GM19035 (cell line): ENCODE measurements around the gene ISG15.
"Not testable (repeated sequence)": the region's sequence is repeated elsewhere in the genome, so short reads cannot be mapped to it uniquely, and the experiment has no call there.

Experiments used
- ATAC-seq: cut with Tn5 transposase; IDR thresholded peaks from one replicate; pipeline ENCODE4 v1.9.1; 2021; ENCODE audit not compliant: unreplicated experiment

ISG15 gene

GRCh38 chr1:1043921-1044320, 30.6 kb downstream of the ISG15 start:
- no peak for ATAC-seq

- no peak for ATAC-seq
These were observed 31.3 kb downstream of the ISG15 start for GRCh38 chr1:1044455-1045078.

DNA sequence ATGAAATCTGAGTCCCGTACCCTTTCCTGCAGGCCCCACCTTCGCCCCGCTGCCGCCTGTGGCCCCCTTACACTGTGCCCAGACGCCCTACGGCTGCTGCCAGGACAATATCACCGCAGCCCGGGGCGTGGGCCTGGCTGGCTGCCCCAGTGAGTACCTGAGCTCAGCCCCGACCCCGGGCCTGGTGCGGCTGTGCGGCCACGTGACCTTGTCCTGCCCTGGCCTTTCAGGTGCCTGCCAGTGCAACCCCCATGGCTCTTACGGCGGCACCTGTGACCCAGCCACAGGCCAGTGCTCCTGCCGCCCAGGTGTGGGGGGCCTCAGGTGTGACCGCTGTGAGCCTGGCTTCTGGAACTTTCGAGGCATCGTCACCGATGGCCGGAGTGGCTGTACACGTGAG, 31.8 kb downstream of the ISG15 start:
- no peak for ATAC-seq

GRCh38 chr1:1046243-1046642, 32.9 kb downstream of the ISG15 start:
- ATAC-seq, result no peak

DNA sequence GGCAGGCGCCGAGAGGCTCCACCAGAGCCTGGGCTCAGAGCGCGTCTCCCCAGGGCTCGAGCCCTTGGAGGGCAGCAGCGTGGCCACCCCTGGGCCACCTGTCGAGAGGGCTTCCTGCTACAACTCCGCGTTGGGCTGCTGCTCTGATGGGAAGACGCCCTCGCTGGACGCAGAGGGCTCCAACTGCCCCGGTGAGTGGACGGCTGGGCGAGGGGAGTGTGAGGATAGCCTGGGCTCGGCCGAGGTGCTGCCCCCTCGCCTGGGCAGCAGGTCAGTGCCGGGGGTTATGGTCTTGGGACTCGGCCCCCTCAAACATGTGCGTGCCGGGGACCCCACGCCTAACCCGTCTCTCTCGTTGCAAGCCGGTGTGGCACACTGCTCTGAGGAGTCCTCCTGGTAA, 33.5 kb downstream of the ISG15 start:
- no peak for ATAC-seq

DNA sequence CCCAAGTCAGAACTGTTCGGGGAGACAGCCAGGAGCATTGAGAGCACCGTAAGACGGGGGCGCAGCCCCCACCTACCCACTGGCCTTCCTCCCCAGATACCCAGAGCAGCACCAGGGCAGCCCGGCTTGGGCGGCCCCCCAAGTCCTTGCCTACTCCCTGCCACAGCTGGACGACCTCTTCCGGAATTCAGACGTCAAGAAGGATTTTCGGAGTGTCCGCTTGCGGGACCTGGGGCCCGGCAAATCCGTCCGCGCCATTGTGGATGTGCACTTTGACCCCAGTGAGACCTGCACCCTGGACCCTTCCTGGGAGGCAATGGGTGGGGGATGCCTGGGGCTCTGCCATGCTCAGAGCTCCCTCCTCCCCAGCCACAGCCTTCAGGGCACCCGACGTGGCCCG, 34.1 kb downstream of the ISG15 start:
- ATAC-seq, result no peak

- ATAC-seq, result no peak
These were observed 34.7 kb downstream of the ISG15 start for GRCh38 chr1:1047963-1048362.

GRCh38 chr1:1048765-1049164, 35.5 kb downstream of the ISG15 start:
- ATAC-seq, result no peak

- ATAC-seq, result no peak
These were observed 36.2 kb downstream of the ISG15 start for GRCh38 chr1:1049318-1050165.

GRCh38 chr1:1050577-1051052, 37.3 kb downstream of the ISG15 start:
- no peak for ATAC-seq

- no peak for ATAC-seq
These were observed 38.0 kb downstream of the ISG15 start for GRCh38 chr1:1051127-1051810.

DNA sequence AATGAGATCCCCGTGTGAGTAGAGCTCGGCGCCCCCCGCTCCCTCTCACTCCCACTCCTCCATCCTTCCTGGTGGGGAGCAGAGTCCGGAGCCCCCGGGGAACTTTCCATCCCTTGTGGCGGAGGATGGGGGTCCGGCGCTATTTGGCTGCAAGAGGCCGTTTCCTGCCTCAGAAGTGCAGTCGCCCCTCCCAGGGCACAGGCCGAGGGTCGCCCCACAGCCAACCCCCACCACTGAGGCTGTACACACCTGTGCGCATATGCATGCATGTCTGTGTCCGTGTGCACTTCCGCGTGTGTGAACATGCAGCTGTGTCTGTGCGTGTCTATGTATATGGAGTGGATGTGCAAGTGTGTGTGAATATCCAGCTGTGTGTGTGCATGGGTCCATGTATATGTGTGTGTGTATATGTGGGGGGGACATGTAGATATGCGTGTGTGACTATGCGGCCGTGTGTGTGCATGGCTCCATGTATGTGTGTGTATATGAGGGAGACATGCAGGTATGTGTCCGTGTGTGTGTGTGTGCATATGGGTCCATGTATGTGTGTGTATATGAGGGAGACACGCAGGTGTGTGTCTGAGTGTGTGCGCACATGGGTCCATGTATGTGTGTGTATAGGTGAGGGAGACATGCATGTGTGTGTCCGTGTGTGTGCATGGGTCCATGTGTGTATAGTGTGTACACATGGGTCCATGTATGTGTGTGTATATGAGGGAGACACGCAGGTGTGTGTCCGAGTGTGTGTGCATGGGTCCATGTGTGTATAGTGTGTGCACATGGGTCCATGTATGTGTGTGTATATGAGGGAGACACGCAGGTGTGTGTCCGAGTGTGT, 38.9 kb downstream of the ISG15 start:
- ATAC-seq, result no peak

- ATAC-seq, result no peak
These were observed 39.7 kb downstream of the ISG15 start for GRCh38 chr1:1053022-1053421.

DNA sequence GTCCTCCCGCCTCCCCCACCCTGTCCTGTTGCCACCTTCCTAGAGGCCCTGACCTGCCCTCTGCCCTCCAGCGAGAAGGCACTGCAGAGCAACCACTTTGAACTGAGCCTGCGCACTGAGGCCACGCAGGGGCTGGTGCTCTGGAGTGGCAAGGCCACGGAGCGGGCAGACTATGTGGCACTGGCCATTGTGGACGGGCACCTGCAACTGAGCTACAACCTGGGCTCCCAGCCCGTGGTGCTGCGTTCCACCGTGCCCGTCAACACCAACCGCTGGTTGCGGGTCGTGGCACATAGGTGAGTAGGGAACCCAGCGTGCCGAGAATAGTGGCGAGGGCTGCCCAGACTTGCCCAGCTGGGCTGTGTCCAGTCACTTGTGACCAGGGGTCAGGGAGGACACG, 40.4 kb downstream of the ISG15 start:
- no peak for ATAC-seq

DNA sequence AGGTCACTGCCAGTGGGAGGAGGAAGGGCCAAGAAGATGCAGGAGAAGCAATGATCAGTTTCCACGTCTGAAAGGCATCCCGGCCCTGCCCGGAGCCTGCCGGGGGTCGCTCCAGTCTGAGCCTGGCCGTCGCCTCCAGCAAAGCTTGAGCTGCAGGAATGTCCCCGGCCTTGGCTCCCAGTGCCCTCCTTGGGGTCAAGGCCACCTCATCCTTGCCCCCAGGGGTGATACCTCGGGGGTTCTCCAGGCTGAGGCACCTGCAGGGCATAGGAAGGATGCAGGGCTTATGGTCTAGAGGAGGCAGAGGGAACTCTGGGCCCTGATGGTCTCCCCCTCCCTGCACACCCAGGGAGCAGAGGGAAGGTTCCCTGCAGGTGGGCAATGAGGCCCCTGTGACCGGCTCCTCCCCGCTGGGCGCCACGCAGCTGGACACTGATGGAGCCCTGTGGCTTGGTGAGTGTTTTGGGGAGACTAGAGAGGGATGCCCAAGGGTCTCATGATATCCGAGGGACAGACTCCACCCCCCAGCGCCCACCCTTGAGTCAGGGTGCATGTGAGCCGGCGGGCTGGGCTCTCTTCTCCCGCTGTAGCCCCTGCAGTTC, 40.9 kb downstream of the ISG15 start:
- ATAC-seq, result no peak

DNA sequence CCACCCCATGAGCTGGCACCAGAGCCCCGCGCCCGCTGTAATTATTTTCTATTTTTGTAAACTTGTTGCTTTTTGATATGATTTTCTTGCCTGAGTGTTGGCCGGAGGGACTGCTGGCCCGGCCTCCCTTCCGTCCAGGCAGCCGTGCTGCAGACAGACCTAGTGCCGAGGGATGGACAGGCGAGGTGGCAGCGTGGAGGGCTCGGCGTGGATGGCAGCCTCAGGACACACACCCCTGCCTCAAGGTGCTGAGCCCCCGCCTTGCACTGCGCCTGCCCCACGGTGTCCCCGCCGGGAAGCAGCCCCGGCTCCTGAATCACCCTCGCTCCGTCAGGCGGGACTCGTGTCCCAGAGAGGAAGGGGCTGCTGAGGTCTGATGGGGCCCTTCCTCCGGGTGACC, 41.7 kb downstream of the ISG15 start:
- ATAC-seq, result no peak

GRCh38 chr1:1055841-1056736, 42.8 kb downstream of the ISG15 start:
- ATAC-seq, result no peak

- ATAC-seq, result not testable (repeated sequence)
These were observed 44.4 kb downstream of the ISG15 start for GRCh38 chr1:1057769-1058087.

DNA sequence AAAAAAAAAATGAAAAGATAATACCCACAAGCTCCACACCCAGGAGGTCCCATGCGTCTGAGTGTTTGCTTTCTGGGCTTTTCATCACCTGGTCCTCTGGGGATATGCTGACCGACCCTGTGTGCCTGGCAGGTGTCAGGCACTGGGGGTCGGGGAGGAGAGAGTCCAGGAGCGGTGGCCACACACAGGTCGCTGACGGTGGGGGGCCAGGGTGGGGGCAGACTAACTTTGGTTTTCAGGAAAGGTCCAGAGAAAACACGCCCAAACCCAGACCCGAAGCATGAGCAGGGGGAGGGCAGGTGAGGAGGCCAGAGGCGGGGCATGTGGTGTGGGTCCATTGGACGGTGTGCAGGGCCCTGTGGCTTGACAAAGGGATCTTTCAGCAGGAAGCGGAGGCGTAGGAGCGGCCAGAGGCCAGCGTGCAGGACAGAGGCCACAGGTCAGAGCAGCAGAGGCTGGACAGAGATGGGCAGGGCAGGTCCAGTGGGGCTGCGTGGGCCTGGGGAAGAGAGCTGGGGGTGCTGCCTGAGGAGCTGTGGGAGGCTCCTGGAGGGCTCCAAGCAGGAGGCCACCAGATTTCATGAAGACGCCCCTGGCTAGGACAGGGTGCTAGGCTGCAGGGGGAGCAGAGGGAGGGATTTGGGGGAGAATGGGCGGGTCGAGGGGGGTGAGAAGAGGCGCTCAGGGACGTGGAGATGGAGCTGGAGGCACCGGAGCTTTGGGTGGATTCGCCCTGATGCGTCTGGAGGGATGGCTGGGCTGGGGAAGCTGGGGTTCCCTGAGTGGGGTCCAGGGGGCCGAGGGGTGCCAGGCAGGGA, 45.0 kb downstream of the ISG15 start:
- no peak for ATAC-seq
